Measurements from ENCODE around the gene ANKMY2.

ANKMY2 gene

DNA sequence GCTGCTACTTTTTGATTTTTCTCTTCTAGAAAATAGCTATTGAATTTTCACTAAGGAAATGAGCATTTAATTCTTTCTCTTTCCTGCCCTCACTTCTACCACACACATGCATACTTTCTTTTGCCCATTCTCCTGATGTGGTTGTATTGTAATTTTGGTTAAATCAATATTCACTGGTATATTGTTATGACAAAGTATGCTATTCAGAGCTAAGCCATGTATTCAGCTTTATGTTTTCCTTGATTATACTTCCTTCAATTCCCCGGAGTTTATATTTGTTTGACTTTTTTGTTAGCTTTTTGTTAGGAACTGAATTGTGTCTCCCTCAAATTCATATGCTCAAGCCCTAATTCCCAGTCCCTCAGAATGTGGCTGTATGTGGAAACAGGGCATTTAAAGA lies 94.9 kb downstream of the ANKMY2 start:
- H3K4me3 ChIP-seq (ENCODE audit: low read depth, low read length), result no peak overlapping the region
- TF ChIP-seq, protein P1, sequence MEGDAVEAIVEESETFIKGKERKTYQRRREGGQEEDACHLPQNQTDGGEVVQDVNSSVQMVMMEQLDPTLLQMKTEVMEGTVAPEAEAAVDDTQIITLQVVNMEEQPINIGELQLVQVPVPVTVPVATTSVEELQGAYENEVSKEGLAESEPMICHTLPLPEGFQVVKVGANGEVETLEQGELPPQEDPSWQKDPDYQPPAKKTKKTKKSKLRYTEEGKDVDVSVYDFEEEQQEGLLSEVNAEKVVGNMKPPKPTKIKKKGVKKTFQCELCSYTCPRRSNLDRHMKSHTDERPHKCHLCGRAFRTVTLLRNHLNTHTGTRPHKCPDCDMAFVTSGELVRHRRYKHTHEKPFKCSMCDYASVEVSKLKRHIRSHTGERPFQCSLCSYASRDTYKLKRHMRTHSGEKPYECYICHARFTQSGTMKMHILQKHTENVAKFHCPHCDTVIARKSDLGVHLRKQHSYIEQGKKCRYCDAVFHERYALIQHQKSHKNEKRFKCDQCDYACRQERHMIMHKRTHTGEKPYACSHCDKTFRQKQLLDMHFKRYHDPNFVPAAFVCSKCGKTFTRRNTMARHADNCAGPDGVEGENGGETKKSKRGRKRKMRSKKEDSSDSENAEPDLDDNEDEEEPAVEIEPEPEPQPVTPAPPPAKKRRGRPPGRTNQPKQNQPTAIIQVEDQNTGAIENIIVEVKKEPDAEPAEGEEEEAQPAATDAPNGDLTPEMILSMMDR (IDR thresholded peaks at IDR 0.05; ENCODE audit: borderline replicate concordance, insufficient read depth, low read depth, low read length), result no peak
